HUES48 (cell line): ENCODE results near the gene ZBTB37.

ENCODE experiments used
- H3K27ac ChIP-seq: one replicate; pipeline ENCODE4 v1.7.0; 2013; ENCODE audit warnings: low read depth, low read length, inconsistent platforms
- H3K27me3 ChIP-seq: 2 replicates; pipeline ENCODE4 v1.6.1; 2013; ENCODE audit warnings: mild to moderate bottlenecking, low read length; ENCODE audit not compliant: control insufficient read depth, insufficient read depth
- H3K36me3 ChIP-seq: 2 replicates; pipeline ENCODE4 v1.6.1; 2013; ENCODE audit warnings: low read length; ENCODE audit not compliant: control insufficient read depth, insufficient read depth
- H3K4me1 ChIP-seq: 2 replicates; pipeline ENCODE4 v1.6.1; 2013; ENCODE audit warnings: mild to moderate bottlenecking, low read length; ENCODE audit not compliant: control insufficient read depth, insufficient read depth
- H3K4me3 ChIP-seq: 2 replicates; pipeline ENCODE4 v1.5.1; 2013; ENCODE audit warnings: mild to moderate bottlenecking, low read depth, low read length
- H3K9ac ChIP-seq: 2 replicates; pipeline ENCODE4 v1.6.1; 2013; ENCODE audit warnings: mild to moderate bottlenecking, low read depth, low read length, moderate library complexity
- H3K9me3 ChIP-seq: 2 replicates; pipeline ENCODE4 v1.6.1; 2013; ENCODE audit warnings: low read length; ENCODE audit not compliant: control insufficient read depth, insufficient read depth

ZBTB37 gene

GRCh38 chr1:173884701-173885100 lies 16.5 kb downstream of the ZBTB37 start:
- Histone ChIP-seq H3K27me3 (no peaks in the 10 kb centered on the region), H3K36me3 (peaks cover 26% of the 10 kb centered on the region), H3K27ac (no peak overlapping the region), H3K9me3 (no peaks in the 10 kb centered on the region), H3K9ac (no peak overlapping the region), H3K4me1 (peaks cover 24% of the 10 kb centered on the region), H3K4me3 (no peak overlapping the region)

GRCh38 chr1:173886746-173887611 lies 18.8 kb downstream of the ZBTB37 start:
- Histone ChIP-seq H3K36me3 (peaks cover 19% of the 10 kb centered on the region), H3K27ac (no peak overlapping the region), H3K9ac (no peak overlapping the region), H3K9me3 (no peaks in the 10 kb centered on the region), H3K4me1 (peaks cover 34% of the 10 kb centered on the region), H3K27me3 (no peaks in the 10 kb centered on the region), H3K4me3 (no peak overlapping the region)

GRCh38 chr1:173887627-173888026 lies 19.4 kb downstream of the ZBTB37 start:
- H3K27me3 ChIP-seq: no peaks in the 10 kb centered on the region
- no peaks in the 10 kb centered on the region for H3K9me3 ChIP-seq
- no peak overlapping the region for H3K4me3 ChIP-seq
- no peak overlapping the region; the same call in 1 of the 2 replicates for H3K9ac ChIP-seq
- H3K27ac ChIP-seq: no peak overlapping the region
- H3K4me1 ChIP-seq: peaks cover 34% of the 10 kb centered on the region
- H3K36me3 ChIP-seq: peaks cover 19% of the 10 kb centered on the region

GRCh38 chr1:173888749-173889148 lies 20.6 kb downstream of the ZBTB37 start:
- peaks cover 34% of the 10 kb centered on the region for H3K4me1 ChIP-seq
- no peaks in the 10 kb centered on the region for H3K9me3 ChIP-seq
- H3K27ac ChIP-seq: peak overlapping the region; percentile 57
- H3K9ac ChIP-seq: 0 out of 2 replicates have a peak overlapping the region, but pooled peaks have one; percentile 10
- H3K27me3 ChIP-seq: no peaks in the 10 kb centered on the region
- H3K4me3 ChIP-seq: peak overlapping the region; percentile 21; the same call in 1 of the 2 replicates
- H3K36me3 ChIP-seq: peaks cover 19% of the 10 kb centered on the region

- Histone ChIP-seq H3K4me1 (peaks cover 34% of the 10 kb centered on the region), H3K27me3 (no peaks in the 10 kb centered on the region), H3K9ac (no peak overlapping the region), H3K27ac (no peak overlapping the region), H3K4me3 (no peak overlapping the region), H3K36me3 (peaks cover 19% of the 10 kb centered on the region), H3K9me3 (no peaks in the 10 kb centered on the region)
Measured at GRCh38 chr1:173889885-173890284, 21.7 kb downstream of the ZBTB37 start.

- Histone ChIP-seq H3K9me3 (no peaks in the 10 kb centered on the region), H3K4me1 (peaks cover 19% of the 10 kb centered on the region), H3K36me3 (no peaks in the 10 kb centered on the region; the same call in 1 of the 2 replicates), H3K27ac (no peak overlapping the region), H3K4me3 (no peak overlapping the region), H3K9ac (no peak overlapping the region), H3K27me3 (no peaks in the 10 kb centered on the region)
Measured at GRCh38 chr1:173893611-173894010, 25.4 kb downstream of the ZBTB37 start.

- H3K27me3 ChIP-seq: no peaks in the 10 kb centered on the region
- H3K36me3 ChIP-seq: no peaks in the 10 kb centered on the region; the same call in 1 of the 2 replicates
- peaks cover 13% of the 10 kb centered on the region for H3K4me1 ChIP-seq
- H3K27ac ChIP-seq: no peak overlapping the region
- no peak overlapping the region for H3K9ac ChIP-seq
- H3K9me3 ChIP-seq: no peaks in the 10 kb centered on the region
- no peak overlapping the region for H3K4me3 ChIP-seq
Measured at GRCh38 chr1:173894189-173894588, 26.0 kb downstream of the ZBTB37 start.

GRCh38 chr1:173900427-173900826 lies 32.2 kb downstream of the ZBTB37 start:
- Histone ChIP-seq H3K4me3 (no peak overlapping the region), H3K9ac (no peak overlapping the region), H3K36me3 (no peaks in the 10 kb centered on the region), H3K9me3 (no peaks in the 10 kb centered on the region), H3K4me1 (peaks cover 26% of the 10 kb centered on the region), H3K27ac (no peak overlapping the region), H3K27me3 (no peaks in the 10 kb centered on the region)

GRCh38 chr1:173900992-173901391 lies 32.8 kb downstream of the ZBTB37 start:
- Histone ChIP-seq H3K9me3 (no peaks in the 10 kb centered on the region), H3K27me3 (no peaks in the 10 kb centered on the region), H3K4me1 (peaks cover 26% of the 10 kb centered on the region), H3K9ac (no peak overlapping the region), H3K4me3 (no peak overlapping the region), H3K27ac (no peak overlapping the region), H3K36me3 (no peaks in the 10 kb centered on the region)

GRCh38 chr1:173903827-173904531 lies 35.8 kb downstream of the ZBTB37 start:
- Histone ChIP-seq H3K27me3 (no peaks in the 10 kb centered on the region), H3K27ac (no peak overlapping the region), H3K4me1 (peaks cover 26% of the 10 kb centered on the region), H3K9me3 (no peaks in the 10 kb centered on the region), H3K9ac (no peak overlapping the region), H3K4me3 (no peak overlapping the region), H3K36me3 (no peaks in the 10 kb centered on the region)

GRCh38 chr1:173913111-173913510 lies 44.9 kb downstream of the ZBTB37 start:
- Histone ChIP-seq H3K27me3 (no peaks in the 10 kb centered on the region), H3K9me3 (no peaks in the 10 kb centered on the region), H3K27ac (no peak overlapping the region), H3K4me3 (no peak overlapping the region), H3K36me3 (no peaks in the 10 kb centered on the region), H3K4me1 (no peaks in the 10 kb centered on the region), H3K9ac (no peak overlapping the region)
